Myocyte (in vitro differentiated cells): ENCODE data around the gene SLC12A5. TPM values are rescaled to one million over a fixed set of nuclear protein-coding genes. Genes with fewer than 3 reads are reported as not detected.
"Not testable (repeated sequence)": the region's sequence is repeated elsewhere in the genome, so short reads cannot be mapped to it uniquely, and the experiment has no call there.

Source experiments
- DNase-seq: peaks from one replicate; pipeline ENCODE4 v3.0.0-alpha.2; 2012; ENCODE audit warnings: low read depth
- polyA plus RNA-seq: library from polyadenylated mRNA; unstranded; fragments of >200 nt; gene quantifications from one replicate; pipeline ENCODE4 v1.2.1, GENCODE V29; 2012; ENCODE audit warnings: missing spikeins
- total RNA-seq: library from RNA; depleted of rRNA; stranded (reverse); fragments of >200 nt; gene quantifications from 2 replicates; pipeline ENCODE4 v1.2.3, GENCODE V29; 2014

The SLC12A5 gene
- total RNA-seq = not detected in 2 replicates
- polyA plus RNA-seq = 0.30 TPM

GRCh38 chr20:46028772-46029371 lies at the start of gene SLC12A5:
TSS of gene SLC12A5 (plus strand) at chr20:46029215. CDS start at chr20:46029345, 130 bp downstream.
- DNase-seq = no peak

- DNase-seq = no peak
Observed at GRCh38 chr20:45981261-45981660, 47.8 kb upstream of the SLC12A5 start.

DNA sequence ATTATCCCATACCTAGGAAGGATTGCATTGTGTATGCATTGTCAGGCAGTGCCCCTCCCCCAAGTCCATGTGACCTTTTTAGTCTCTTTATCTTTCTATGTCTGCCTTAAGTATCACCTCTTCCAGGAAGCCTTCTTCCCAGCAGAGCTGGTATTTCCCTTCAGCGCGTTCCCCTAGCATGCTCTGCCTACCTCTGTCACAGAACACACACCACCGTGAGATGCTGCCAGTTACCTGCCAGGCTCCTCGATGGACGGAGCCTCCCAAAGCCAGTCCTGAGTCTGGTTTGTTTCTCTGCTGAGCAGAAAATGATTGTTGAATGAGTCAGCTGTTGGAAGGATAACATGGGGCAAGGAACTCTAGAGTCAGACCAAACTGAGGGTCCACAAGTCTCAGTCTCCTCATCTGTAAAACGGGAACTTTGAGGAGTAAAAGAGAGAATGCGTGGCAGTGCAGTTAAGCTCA lies 45.7 kb upstream of the SLC12A5 start:
- DNase-seq = no peak

GRCh38 chr20:45985573-45985972 lies 43.4 kb upstream of the SLC12A5 start:
- DNase-seq = peak; percentile 26

- peak; percentile 57 for DNase-seq
Observed at GRCh38 chr20:45987108-45987780, 41.8 kb upstream of the SLC12A5 start.

DNA sequence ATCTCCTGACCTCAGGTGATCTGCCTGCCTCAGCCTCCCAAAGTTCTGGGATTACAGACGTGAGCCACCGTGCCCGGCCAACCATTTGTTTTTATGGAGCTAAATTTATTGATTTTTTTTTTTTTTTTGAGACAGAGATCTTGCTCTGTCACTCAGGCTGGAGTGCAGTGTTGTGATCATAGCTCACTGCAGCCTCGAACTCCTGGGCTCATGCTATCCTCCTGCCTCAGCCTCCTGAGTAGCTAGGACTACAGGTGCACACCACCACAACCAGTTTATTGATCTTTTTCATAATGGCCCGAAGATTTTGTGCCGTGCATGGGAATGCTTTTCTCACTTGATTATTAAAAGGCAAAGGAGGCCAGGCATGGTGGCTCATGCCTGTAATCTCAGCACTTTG lies 40.2 kb upstream of the SLC12A5 start:
- DNase-seq = not testable (repeated sequence)

GRCh38 chr20:45991616-45992015 lies 37.4 kb upstream of the SLC12A5 start:
- no peak for DNase-seq

GRCh38 chr20:45993197-45993951 lies 35.6 kb upstream of the SLC12A5 start:
- peak; percentile 32 for DNase-seq

DNA sequence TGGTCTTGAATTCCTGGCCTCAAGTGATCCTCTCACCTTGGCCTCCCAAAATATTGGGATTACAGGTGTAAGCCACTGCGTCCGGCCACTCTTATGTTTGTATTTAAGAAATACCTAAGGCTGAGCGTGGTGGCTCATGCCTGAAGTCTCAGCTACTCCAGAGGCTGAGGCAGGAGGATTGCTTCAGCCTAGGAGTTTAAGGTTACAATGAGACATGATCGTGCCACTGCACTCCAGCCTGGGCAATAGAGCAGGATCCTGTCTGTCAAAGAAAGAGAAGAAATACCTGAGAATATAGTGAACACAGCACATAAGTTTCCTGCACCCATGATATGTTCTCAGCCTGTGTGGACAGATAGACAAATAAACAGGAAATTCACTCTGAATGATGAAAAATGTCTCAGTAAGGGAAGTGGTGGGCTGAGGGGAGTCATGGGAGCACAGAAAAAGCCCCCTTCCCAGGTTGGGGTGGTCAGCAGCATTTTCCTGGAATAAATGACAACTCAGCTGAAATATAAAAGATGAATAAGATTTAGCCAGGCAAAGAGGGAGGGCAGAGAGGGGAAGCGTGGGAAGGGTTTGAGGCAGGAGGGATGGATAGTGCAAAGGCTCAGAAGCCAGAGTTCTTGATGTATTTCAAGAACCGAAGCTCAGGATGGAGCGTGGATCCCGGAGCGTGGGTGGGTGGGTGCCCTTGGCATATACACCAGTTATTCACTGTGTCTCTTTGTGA lies 34.1 kb upstream of the SLC12A5 start:
- no peak for DNase-seq

GRCh38 chr20:45995495-45996097 lies 33.4 kb upstream of the SLC12A5 start:
- DNase-seq = not testable (repeated sequence)

DNA sequence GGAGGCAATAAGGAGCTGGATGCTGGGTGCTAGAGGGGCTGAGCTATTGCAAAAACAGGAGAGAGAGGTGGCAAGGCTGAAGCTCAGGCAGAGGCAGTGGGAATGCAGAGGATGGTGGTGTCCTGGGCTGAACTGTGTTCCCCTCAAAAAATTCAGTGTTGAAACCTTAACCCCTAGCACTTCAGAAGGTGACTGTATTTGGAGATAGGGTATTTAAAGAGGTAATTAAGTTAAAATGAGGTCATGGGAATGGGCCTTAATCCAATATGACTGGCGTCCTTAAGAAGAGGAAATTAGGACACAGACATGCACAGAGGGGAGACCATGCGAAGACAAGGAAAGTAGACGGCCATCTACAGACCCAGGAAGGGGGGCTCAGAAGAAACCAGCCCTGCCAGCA lies 31.8 kb upstream of the SLC12A5 start:
- no peak for DNase-seq

DNA sequence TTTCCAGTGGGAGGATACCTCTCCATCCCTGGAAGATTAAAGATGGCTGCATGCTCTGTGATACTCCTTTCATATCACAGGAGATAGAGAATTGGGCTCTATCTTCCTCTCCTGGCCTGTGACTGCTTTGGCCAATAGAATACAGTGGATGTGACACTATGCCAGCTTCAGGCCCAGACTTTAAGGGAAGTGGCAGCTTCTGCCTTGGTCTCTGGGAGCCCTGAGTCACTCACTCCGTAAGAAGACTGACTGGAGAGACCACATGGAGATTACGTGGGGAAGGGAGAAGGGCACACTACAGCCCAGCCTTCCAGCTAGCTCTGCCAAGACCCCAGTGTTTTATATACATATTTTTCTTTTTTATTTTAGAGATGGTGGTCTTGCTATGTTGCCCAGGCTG lies 30.7 kb upstream of the SLC12A5 start:
- no peak for DNase-seq

GRCh38 chr20:45998761-45999160 lies 30.3 kb upstream of the SLC12A5 start:
- no peak for DNase-seq

- no peak for DNase-seq
Observed at GRCh38 chr20:45999557-46000261, 29.3 kb upstream of the SLC12A5 start.

GRCh38 chr20:46000262-46000996 lies 28.6 kb upstream of the SLC12A5 start:
- DNase-seq = no peak

DNA sequence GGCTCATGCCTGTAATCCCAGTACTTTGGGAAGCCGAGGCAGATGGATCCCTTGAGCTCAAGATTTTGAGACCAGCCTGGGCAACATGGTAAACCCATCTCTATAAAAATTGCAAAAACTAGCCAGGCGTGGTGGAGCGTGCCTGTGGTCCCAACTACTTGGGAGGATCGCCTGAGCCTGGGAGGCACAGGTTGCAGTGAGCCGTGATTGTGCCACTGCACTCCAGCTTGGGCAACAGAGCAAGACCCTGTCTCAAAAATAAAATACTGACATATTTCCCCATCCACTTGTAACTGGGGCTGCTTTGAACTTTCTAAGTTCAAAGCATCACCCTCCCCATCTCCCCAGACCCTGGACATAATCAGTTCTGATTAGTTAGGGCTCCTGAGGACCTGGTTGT lies 27.5 kb upstream of the SLC12A5 start:
- DNase-seq = no peak

GRCh38 chr20:46002008-46002407 lies 27.0 kb upstream of the SLC12A5 start:
- DNase-seq = no peak

DNA sequence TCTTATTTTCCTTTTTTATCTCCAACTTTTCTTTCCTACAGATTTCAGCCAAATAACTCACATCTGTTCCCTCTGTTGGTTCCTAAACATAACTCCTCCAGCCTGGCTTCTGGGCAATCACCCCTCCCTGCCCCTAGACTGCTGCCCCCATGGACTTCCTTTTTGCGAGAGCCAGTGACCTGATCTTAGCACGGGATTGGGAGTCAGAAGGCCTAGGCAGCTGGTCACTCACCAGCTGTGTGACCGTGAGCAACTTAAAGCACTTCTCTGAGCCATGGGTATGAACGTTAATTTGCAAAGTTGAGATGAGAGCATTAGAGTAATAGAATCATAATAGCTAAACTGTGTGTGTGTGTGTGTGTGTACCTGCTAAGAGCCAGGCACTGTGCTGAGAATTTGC lies 24.8 kb upstream of the SLC12A5 start:
- no peak for DNase-seq

GRCh38 chr20:46004889-46005473 lies 24.0 kb upstream of the SLC12A5 start:
- DNase-seq = no peak
